A673 (cell line): ENCODE measurements around the gene SVOPL. TPM values are rescaled to one million over a fixed set of nuclear protein-coding genes. Genes with fewer than 3 reads are reported as not detected.

Experiments
- BruUV-seq: library from RNA; stranded (reverse); fragments of 400-500 nt; replicated peaks from 2 replicates; lab custom pipeline; 2021; lab: Mats Ljungman, UMichigan
- CTCF ChIA-PET: fragments of 300-600 bp; sonication (Branson Sonifier 250); formaldehyde crosslinking; loops from one replicate; lab custom pipeline; 2022; ENCODE audit warnings: antibody characterized with exemption; lab: Charles Lee
- POLR2A ChIA-PET: fragments of 300-600 bp; sonication (Branson Sonifier 250); formaldehyde crosslinking; loops from one replicate; lab custom pipeline; 2022; ENCODE audit warnings: antibody characterized with exemption; ENCODE audit not compliant: low non-redundant PET; lab: Charles Lee
- DNase-seq: peaks from one replicate; pipeline ENCODE4 v3.0.0-alpha.2; 2015; ENCODE audit warnings: low spot score
- H3K27ac ChIP-seq: fragments of 200-600 bp; sonication (generic); 2 replicates; pipeline ENCODE4 v1.5.1; 2016; ENCODE audit warnings: mixed run types, low read depth, mild to moderate bottlenecking, mixed read lengths, antibody characterized with exemption, low read length; ENCODE audit not compliant: poor library complexity, severe bottlenecking
- H3K27me3 ChIP-seq: fragments of 200-600 bp; sonication (generic); replicated peaks from 2 replicates; pipeline ENCODE4 v1.6.1; 2017; ENCODE audit warnings: mixed run types, low read depth, mild to moderate bottlenecking, mixed read lengths, antibody characterized with exemption, low read length; ENCODE audit not compliant: insufficient read depth, poor library complexity
- H3K36me3 ChIP-seq: fragments of 200-600 bp; sonication (generic); 2 replicates; pipeline ENCODE4 v1.6.1; 2016; ENCODE audit warnings: mixed run types, mild to moderate bottlenecking, mixed read lengths, antibody characterized with exemption, low read length; ENCODE audit not compliant: insufficient read depth, poor library complexity, severe bottlenecking
- H3K4me1 ChIP-seq: fragments of 200-600 bp; sonication (generic); 2 replicates; pipeline ENCODE4 v1.6.1; 2017; ENCODE audit warnings: mixed run types, mild to moderate bottlenecking, mixed read lengths, antibody characterized with exemption, low read length; ENCODE audit not compliant: insufficient read depth, poor library complexity, severe bottlenecking
- H3K4me3 ChIP-seq: fragments of 200-600 bp; sonication (generic); 2 replicates; pipeline ENCODE4 v1.5.1; 2016; ENCODE audit warnings: low read depth, mixed run types, mild to moderate bottlenecking, mixed read lengths, low read length; ENCODE audit not compliant: poor library complexity, severe bottlenecking
- H3K9me3 ChIP-seq: fragments of 200-600 bp; sonication (generic); 2 replicates; pipeline ENCODE4 v1.6.1; 2016; ENCODE audit warnings: mixed run types, low read depth, mild to moderate bottlenecking, mixed read lengths, antibody characterized with exemption, low read length; ENCODE audit not compliant: poor library complexity, severe bottlenecking
- CTCF ChIP-seq: fragments of 300-800, 200-600 bp; sonication (generic); conservative IDR thresholded peaks from 2 replicates; pipeline ENCODE4 v1.5.1; 2017; ENCODE audit warnings: low read depth, mild to moderate bottlenecking, antibody characterized with exemption, low read length, moderate library complexity, mixed read lengths
- EZH2 ChIP-seq: fragments of 200-600 bp; sonication (generic); IDR thresholded peaks from 2 replicates; pipeline ENCODE4 v1.6.1; 2017; ENCODE audit warnings: borderline replicate concordance, low read depth, mild to moderate bottlenecking, mixed read lengths, antibody characterized with exemption, low read length; ENCODE audit not compliant: poor library complexity, severe bottlenecking
- intact Hi-C: fragments of 100-400 bp; cut with micrococcal nuclease; formaldehyde crosslinking; loops from one replicate; pipeline ENCODE4 v1.10.0; 2022; ENCODE audit not compliant: unreplicated experiment
- total RNA-seq: library from RNA; stranded (reverse); gene quantifications from 2 replicates; pipeline ENCODE4 v1.2.3, GENCODE V29; 2021

SVOPL gene
- total RNA-seq, 1 experiment from 2014 or later = not detected

DNA sequence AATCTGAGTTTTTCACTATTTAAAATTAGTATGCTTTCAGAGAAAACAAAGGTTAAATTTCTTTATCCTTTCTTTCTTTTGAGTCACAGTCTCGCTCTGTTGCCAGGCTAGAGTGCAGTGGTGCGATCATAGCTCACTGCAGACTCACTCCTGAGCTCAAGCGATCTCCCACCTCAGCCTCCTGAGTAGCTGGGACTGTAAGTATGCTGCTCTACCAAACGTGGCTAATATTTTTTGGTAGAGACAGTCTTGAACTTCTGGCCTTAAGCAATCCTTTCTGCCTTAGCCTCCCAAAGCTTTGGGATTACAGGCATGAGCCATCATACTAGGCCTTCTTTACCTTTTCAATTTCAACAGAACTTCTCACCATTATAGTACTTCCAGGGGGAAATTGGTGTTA lies 127.4 kb downstream of the SVOPL start:
- Histone ChIP-seq H3K27ac (no peak overlapping the region), H3K9me3 (no peaks in the 10 kb centered on the region), H3K4me3 (no peak overlapping the region), H3K4me1 (no peaks in the 10 kb centered on the region), H3K27me3 (no peaks in the 10 kb centered on the region), H3K36me3 (peaks cover 37% of the 10 kb centered on the region)
- intact Hi-C loops = no loop called here
- CTCF ChIA-PET = no interaction called here
- no peak for TF ChIP-seq EZH2
- no peak for TF ChIP-seq CTCF
- POLR2A ChIA-PET = no interaction called here
- DNase-seq = no peak
- no TSS peak for BruUV-seq

DNA sequence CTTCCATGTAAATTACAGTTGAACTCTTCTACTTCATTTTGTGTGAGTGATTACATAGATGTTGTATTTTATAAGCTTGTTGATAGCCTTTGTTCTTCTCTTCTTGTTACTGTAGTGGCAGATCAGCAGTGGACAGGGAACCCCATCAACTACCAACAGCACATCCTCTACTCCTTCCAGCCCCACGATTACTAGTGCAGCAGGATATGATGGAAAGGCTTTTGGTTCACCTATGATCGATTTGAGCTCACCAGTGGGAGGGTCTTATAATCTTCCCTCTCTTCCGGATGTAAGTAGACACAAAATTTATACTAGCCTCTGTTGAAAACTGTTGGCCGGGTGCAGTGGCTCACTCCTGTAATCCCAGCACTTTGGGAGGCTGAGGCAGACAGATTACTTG lies 130.4 kb downstream of the SVOPL start:
- DNase-seq = no peak
- Histone ChIP-seq H3K9me3 (peaks cover 5% of the 10 kb centered on the region), H3K4me3 (no peak overlapping the region), H3K36me3 (peaks cover 45% of the 10 kb centered on the region), H3K27ac (no peak overlapping the region), H3K4me1 (no peaks in the 10 kb centered on the region), H3K27me3 (no peaks in the 10 kb centered on the region)
- ChIA-PET CTCF (no interaction called here), POLR2A (no interaction called here)
- no peak for TF ChIP-seq EZH2
- no peak for TF ChIP-seq CTCF
- no TSS peak for BruUV-seq
- intact Hi-C loops = no loop called here

- ChIA-PET POLR2A (no interaction called here), CTCF (no interaction called here)
- H3K27me3 ChIP-seq = no peaks in the 10 kb centered on the region
- H3K27ac ChIP-seq = no peak overlapping the region
- H3K4me1 ChIP-seq = no peaks in the 10 kb centered on the region
- H3K4me3 ChIP-seq = no peak overlapping the region
- TF ChIP-seq EZH2 (no peak), CTCF (no peak)
- H3K36me3 ChIP-seq = peaks cover 47% of the 10 kb centered on the region
- DNase-seq = no peak
- no TSS peak for BruUV-seq
- intact Hi-C loops = no loop called here
- peaks cover 18% of the 10 kb centered on the region for H3K9me3 ChIP-seq
These were observed 131.7 kb downstream of the SVOPL start for GRCh38 chr7:138569418-138569817.
